Ectodermal cell (in vitro differentiated cells): ENCODE measurements around the gene FOXRED2.

Experiments used
- H3K27ac ChIP-seq: 2 replicates; pipeline ENCODE4 v1.7.0; 2013; ENCODE audit warnings: mild to moderate bottlenecking, low read depth, low read length; ENCODE audit not compliant: insufficient read depth, poor library complexity, severe bottlenecking
- H3K27me3 ChIP-seq: 2 replicates; pipeline ENCODE4 v1.7.0; 2013; ENCODE audit warnings: mild to moderate bottlenecking, low read length; ENCODE audit not compliant: insufficient read depth, control insufficient read depth, poor library complexity, severe bottlenecking
- H3K36me3 ChIP-seq: one replicate; pipeline ENCODE4 v1.7.0; 2013; ENCODE audit warnings: low read length; ENCODE audit not compliant: control insufficient read depth, insufficient read depth
- H3K4me1 ChIP-seq: one replicate; pipeline ENCODE4 v1.7.0; 2013; ENCODE audit warnings: low read length; ENCODE audit not compliant: control insufficient read depth, insufficient read depth
- H3K4me3 ChIP-seq: 2 replicates; pipeline ENCODE4 v1.7.0; 2013; ENCODE audit warnings: low read depth, low read length, control low read depth; ENCODE audit not compliant: insufficient read depth
- H3K9me3 ChIP-seq: 2 replicates; pipeline ENCODE4 v1.7.0; 2013; ENCODE audit warnings: mild to moderate bottlenecking, low read length, moderate library complexity; ENCODE audit not compliant: control insufficient read depth
- WGBS, 2 experiments: methylation state at CpG; one replicate each; pipeline ENCODE4 v1.1.7; 2013; ENCODE audit warnings: missing lambda C conversion rate in 2 of 2; 5-methylcytosine and 5-hydroxymethylcytosine counted together

Gene FOXRED2

DNA sequence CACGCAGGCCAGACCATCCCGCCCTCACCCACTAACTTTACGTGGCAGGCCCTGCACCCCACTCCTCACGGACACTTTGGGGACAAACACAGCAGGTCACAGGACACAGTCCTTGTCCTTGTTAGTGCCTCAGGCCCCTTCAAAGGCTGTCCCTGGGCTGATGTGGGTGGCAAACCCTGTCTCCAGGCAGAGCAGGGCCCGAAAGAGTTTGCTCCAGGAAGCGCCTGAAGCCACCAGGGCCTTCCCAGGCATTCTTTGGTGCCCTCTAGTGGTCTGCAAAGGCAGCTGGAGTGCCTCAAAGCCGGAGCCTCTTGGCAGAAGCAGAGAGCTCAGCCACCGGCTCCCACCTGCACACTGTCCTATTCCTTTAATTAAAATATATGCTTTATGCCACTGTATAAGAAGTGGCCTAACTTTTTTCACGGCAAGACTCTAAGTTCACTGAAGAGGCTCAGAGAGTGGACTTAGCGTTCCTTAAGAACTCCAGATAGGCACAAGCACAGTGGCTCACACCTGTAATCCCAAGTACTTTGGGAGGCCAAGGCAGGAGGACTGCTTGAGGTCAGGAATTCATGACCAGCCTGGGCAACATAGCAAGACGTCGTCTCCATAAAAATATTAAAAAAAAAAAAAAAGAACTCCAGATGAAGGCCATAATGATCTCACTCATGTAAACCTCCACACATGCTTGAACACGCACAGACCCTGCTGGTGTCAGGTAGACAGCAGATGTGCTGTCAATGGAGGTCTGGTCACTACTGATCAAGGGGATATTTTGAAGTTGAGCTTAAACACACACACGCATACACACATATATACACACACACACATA lies 36.5 kb downstream of the FOXRED2 start:
- no peaks in the 10 kb centered on the region for H3K9me3 ChIP-seq
- H3K27me3 ChIP-seq, result no peaks in the 10 kb centered on the region
- WGBS, 2 experiments, result 64 to 65% methylated on average over 14 of the region's 14 CpGs
- no peak overlapping the region for H3K4me3 ChIP-seq
- no peaks in the 10 kb centered on the region for H3K4me1 ChIP-seq
- no peak overlapping the region for H3K27ac ChIP-seq
- peaks cover 5% of the 10 kb centered on the region for H3K36me3 ChIP-seq

DNA sequence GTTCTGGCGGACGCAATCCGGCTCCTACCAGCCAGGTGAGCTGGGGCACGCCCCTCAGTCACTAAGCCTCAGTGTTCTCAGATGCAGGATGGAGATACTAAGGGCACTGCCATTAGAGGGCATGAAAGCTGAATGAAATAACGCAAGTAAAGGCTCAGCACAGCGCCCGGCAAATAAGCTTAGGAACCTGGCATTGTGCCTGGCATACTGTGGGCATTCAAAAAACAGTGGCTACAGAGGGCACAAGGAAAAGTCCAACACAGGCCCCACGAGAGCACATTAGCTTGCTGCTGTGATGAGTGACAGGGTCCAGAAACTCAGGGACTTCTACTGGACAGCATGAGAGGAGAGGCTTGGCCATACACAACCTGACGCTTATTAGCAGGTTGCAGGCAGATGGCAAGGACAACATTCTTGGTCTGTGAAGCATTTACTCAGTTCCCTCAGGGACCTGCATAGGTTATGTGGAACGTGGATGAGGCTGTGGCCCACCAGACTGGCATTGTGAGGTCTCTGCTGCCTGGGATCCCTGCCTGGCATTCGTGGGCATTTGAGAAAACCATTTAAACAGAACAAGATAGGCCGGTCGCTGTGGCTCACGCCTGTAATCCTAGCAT lies 37.6 kb downstream of the FOXRED2 start:
- WGBS, 2 experiments, result 93 to 95% methylated on average over 14 of the region's 14 CpGs
- H3K4me3 ChIP-seq, result no peak overlapping the region
- H3K9me3 ChIP-seq, result no peaks in the 10 kb centered on the region
- H3K27ac ChIP-seq, result no peak overlapping the region
- no peaks in the 10 kb centered on the region for H3K27me3 ChIP-seq
- H3K4me1 ChIP-seq, result no peaks in the 10 kb centered on the region
- H3K36me3 ChIP-seq, result peaks cover 5% of the 10 kb centered on the region

DNA sequence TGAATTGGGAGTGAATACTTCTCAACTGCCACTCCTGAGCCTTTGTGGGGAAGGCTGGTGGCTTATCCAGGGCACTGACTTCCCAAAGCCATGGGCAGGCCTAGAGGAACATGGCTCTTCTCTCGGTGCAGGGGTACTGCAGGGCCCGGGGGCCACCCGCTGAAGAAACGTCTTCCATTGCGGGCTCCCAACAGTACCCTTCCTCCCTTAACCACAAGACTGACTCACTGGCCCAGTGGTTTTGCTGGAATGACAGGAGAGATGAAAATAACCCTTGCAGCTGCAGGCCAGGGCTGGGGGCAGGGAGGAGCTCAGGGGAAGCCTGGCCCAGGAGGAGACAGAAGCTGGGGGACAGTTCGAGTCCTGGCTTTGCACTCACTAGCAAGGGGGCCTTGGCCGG lies 38.9 kb downstream of the FOXRED2 start:
- Histone ChIP-seq H3K27me3 (no peaks in the 10 kb centered on the region), H3K27ac (no peak overlapping the region), H3K4me3 (no peak overlapping the region), H3K9me3 (no peaks in the 10 kb centered on the region), H3K36me3 (no peaks in the 10 kb centered on the region), H3K4me1 (no peaks in the 10 kb centered on the region)
- WGBS, 2 experiments, result 91 to 99% methylated on average over 7 of the region's 7 CpGs

DNA sequence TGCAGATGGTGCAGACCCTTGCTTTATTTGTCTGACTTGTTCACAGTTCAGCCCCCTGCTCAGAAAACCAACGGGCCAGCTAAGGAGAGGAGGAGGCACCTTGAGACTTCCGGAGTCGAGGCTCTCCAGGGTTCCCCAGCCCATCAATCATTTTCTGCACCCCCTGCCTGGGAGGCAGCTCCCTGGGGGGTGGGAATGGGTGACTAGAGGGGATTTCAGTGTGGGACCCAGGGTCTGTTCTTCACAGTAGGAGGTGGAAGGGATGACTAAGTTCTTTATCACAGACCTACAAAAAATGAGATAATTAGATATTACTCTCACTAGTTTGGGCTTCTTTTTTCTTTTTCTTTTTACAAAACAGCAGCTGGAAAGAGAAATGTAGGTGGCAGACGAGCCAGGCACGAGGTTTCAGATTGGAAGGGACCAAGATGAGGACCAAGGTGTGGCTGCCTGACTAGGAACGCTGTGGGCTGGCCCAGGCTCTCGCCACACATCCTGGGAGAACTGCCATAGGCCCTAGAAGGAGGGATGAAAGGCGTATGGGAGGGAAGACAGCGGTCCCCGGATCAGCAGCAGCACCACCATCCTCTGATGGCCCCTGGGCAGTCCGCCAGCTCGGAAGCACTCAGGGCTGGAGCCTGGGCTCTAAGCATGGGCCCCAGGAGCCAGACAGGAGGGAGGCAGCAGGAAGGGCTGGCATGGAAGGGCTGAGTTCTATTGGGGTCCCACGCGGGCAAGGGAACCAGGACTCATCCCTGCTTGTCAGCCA lies 39.6 kb downstream of the FOXRED2 start:
- Histone ChIP-seq H3K4me3 (no peak overlapping the region), H3K27ac (no peak overlapping the region), H3K27me3 (no peaks in the 10 kb centered on the region), H3K36me3 (no peaks in the 10 kb centered on the region), H3K4me1 (no peaks in the 10 kb centered on the region), H3K9me3 (no peaks in the 10 kb centered on the region)
- 93 to 94% methylated on average over 14 of the region's 14 CpGs for WGBS, 2 experiments

DNA sequence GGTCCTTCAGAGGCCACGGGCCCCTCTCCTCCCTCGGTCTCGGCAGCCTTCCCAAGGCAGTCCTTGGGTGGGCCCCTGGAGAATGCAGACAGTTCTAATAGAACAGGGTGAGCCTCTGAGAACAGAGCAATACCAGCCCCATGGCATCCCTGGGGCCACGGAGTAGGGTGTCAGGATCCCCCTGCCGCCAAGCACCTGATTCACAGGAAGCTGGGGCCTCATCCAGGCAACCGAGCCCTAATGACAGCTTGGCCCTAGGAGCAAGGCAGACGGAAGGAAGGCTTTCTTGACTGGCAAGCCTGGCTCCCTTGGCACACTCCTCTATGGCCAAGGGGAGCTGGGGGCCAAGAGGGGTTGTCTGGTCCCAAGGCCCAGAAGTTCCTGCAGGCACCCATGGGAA lies 40.6 kb downstream of the FOXRED2 start:
- no peaks in the 10 kb centered on the region for H3K4me1 ChIP-seq
- 95 to 96% methylated on average over 7 of the region's 7 CpGs for WGBS, 2 experiments
- no peak overlapping the region for H3K27ac ChIP-seq

DNA sequence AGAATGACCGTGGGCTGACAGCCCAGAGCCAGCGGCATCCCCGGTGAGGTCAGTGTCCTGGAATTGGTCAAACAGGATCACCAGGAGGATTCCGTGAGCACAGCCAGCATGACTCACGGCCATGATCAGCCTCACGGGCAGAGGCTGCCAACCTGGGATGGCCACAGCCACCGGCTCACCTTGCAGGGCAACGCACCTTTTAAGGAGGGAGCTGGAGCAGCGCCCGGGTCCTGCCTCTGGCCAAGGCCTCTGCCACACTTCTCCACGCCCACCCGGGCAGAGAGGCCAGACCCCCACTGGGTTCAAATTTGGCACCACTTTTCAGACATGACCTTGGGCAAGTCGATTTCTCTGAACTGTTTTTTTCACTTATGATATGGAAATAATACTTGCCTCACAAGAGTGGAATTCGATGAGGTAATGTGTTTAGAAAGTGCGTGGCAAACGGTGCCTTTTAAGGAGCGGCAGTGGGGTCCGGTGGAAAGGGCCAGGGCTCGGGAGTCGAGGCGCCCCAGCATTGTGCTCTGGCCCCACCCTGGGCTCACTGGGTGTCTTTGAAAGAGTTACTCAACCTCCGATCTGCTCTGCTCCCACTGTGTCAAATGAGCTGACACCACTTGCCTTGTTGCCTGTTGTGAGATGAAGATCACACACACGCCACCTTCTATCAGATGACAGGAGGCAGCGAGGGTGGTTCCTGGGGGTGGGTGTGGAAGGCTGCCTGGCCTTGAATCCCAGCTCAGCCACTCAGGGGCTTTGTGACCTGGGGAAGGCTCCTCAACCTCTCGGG lies 41.4 kb downstream of the FOXRED2 start:
- WGBS, 2 experiments, result 90 to 94% methylated on average over 25 of the region's 25 CpGs
- Histone ChIP-seq H3K36me3 (no peaks in the 10 kb centered on the region), H3K9me3 (no peaks in the 10 kb centered on the region), H3K4me1 (no peaks in the 10 kb centered on the region), H3K27me3 (no peaks in the 10 kb centered on the region), H3K27ac (no peak overlapping the region), H3K4me3 (no peak overlapping the region)

More for the DNA sequence above, 40.6 kb downstream of the FOXRED2 start:
- Histone ChIP-seq H3K4me3 (no peak overlapping the region), H3K27me3 (no peaks in the 10 kb centered on the region), H3K36me3 (no peaks in the 10 kb centered on the region), H3K9me3 (no peaks in the 10 kb centered on the region)

DNA sequence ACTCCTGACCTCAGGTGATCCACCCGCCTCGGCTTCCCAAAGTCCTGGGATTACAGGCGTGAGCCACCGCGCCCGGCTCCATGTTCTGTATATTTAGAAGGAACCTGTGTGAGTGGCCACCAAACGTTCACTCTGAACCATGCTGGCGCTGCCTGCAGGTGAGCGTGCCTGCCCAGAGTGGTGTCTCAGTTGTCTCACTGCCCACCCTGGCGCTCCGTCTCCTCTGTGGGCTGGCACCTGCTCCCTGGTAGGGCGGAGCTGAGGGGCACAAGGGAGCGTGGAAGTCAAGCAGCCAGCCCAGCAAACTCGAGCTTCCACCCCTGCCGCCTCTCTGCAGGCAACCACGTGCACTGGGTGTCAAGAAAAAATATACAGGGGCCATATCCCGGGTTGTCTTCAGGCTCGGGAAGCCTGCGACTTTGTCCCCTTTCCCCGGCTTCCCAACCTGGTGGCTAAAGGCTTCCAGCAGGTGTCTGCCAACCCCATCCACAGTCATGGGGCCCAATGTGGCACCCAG lies 42.1 kb downstream of the FOXRED2 start:
- Histone ChIP-seq H3K4me1 (peaks cover 1% of the 10 kb centered on the region), H3K27ac (no peak overlapping the region), H3K4me3 (no peak overlapping the region), H3K27me3 (no peaks in the 10 kb centered on the region), H3K36me3 (no peaks in the 10 kb centered on the region), H3K9me3 (no peaks in the 10 kb centered on the region)
- WGBS, 2 experiments, result 92 to 94% methylated on average over 20 of the region's 20 CpGs

DNA sequence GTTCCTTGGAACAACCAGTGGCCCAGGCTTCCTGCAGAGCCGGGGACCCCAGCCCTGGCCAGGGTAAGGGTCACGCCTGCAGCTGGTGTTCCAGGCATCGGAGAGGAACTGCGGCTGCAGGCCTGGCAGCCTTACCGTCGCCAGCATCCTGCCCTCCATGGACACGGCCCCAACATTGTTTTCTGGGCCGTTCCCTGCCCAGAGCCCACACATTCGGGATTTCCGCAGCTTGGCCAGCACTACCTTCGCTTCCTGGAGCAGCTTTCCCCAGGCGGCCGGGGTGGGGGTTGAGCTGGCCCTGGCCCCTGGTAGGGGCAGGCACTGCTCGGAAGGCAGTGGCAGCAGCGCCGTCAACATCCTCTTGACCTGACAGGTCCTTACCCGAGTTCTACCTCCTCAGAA lies 43.1 kb downstream of the FOXRED2 start:
- no peaks in the 10 kb centered on the region for H3K9me3 ChIP-seq
- 87 to 89% methylated on average over 17 of the region's 17 CpGs for WGBS, 2 experiments
- H3K27me3 ChIP-seq, result no peaks in the 10 kb centered on the region
- peaks cover 5% of the 10 kb centered on the region for H3K4me1 ChIP-seq
- no peak overlapping the region for H3K4me3 ChIP-seq
- no peaks in the 10 kb centered on the region for H3K36me3 ChIP-seq
- H3K27ac ChIP-seq, result no peak overlapping the region

DNA sequence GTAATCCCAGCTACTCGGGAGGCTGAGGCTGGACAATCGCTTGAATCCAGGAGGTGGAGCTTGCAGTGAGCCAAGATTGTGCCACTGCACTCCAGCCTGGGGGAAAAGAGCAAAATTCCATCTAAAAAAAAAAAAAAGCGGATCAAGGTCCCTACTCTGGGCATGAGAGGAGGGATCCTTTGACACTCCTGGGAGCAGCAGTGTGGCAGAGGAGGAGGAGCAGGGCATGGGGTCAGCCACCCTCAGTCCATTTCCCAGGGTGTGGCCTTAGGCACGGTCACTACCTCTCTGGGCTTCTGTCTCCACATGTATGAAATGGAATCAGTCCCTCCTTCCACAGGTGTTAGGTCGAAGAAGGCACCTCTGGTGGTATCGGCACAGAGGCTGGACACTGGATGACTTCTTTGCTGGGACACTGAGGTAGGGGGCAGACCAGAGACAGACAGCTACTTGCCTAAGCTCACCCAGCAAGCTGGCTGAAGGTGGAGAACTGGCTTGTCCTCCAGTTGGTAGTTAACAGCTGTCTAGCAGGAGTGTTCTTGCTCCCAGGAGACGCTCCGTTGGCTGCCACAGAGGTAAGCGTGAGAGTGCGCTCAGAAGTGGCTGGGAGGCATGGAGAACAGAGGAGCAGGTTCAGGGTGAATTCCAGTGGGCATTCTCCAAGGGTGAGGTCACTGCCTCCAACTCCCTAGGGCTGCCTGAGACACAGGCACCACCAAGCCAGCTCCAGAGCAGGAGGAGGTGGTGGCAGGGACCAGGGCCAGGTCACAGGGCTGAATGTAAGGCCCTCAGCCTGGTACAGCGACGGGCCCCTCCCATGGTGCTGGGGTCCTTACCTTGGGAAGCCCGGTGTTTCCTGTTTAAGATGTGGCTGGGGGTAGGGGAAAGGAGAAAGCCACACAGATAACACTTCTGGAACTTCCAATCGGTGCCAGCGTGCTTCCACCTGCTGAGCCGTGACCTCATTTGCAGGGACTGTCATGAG lies 44.9 kb downstream of the FOXRED2 start:
- no peaks in the 10 kb centered on the region for H3K36me3 ChIP-seq
- no peak overlapping the region for H3K4me3 ChIP-seq
- H3K4me1 ChIP-seq, result peaks cover 5% of the 10 kb centered on the region
- no peaks in the 10 kb centered on the region for H3K9me3 ChIP-seq
- H3K27ac ChIP-seq, result no peak overlapping the region
- no peaks in the 10 kb centered on the region for H3K27me3 ChIP-seq
- 85% methylated on average over 16 of the region's 16 CpGs for WGBS, 2 experiments
